HepG2 (cell line): Measurements from ENCODE around the gene TNNI3. TPM values are rescaled to one million over a fixed set of nuclear protein-coding genes. Genes with fewer than 3 reads are reported as not detected.

Experiments used
- CERS6 ChIP-seq: sonication (generic); formaldehyde crosslinking; IDR thresholded peaks from 2 replicates; pipeline ENCODE4 v1.5.0; 2020; ENCODE audit warnings: missing genetic modification reagents
- CSRNP2 ChIP-seq: sonication (generic); formaldehyde crosslinking; conservative IDR thresholded peaks from 2 replicates; pipeline ENCODE4 v1.8.0; 2022; ENCODE audit warnings: low read depth, missing genetic modification reagents
- DNMT3B ChIP-seq: conservative IDR thresholded peaks from 2 replicates; pipeline ENCODE4 v1.6.1; 2016; ENCODE audit warnings: missing biosample characterization, control low read depth
- FOXA3 ChIP-seq: IDR thresholded peaks from 2 replicates; pipeline ENCODE4 v1.6.1; 2016; ENCODE audit warnings: missing genetic modification reagents, missing compliant biosample characterization
- FOXO4 ChIP-seq: sonication (generic); formaldehyde crosslinking; conservative IDR thresholded peaks from 2 replicates; pipeline ENCODE4 v1.8.1; 2023; ENCODE audit warnings: missing genetic modification reagents
- GTF2F1 ChIP-seq: fragments of 150-350 bp; IDR thresholded peaks from 2 replicates; pipeline ENCODE4 v1.6.1; 2014; ENCODE audit warnings: low read length
- HIVEP1 ChIP-seq: sonication (generic); formaldehyde crosslinking; IDR thresholded peaks from 2 replicates; pipeline ENCODE4 v1.4.0; 2020; ENCODE audit warnings: mild to moderate bottlenecking, missing genetic modification reagents
- IKZF4 ChIP-seq: sonication (generic); formaldehyde crosslinking; IDR thresholded peaks from 2 replicates; pipeline ENCODE4 v1.5.1; 2020; ENCODE audit warnings: borderline replicate concordance, mild to moderate bottlenecking, low read depth, missing genetic modification reagents; ENCODE audit errors: not compliant biosample characterization
- IRF2 ChIP-seq: IDR thresholded peaks from 2 replicates; pipeline ENCODE4 v1.6.1; 2018; ENCODE audit warnings: missing genetic modification reagents, missing compliant biosample characterization
- KLF16 ChIP-seq, 2 experiments: sonication (generic) in 1 of 2; formaldehyde crosslinking in 1 of 2; IDR thresholded peaks; 2 replicates each; pipeline versions ENCODE4 v1.6.1 to v1.8.0; 2016 to 2023; ENCODE audit warnings: missing genetic modification reagents in 2 of 2, missing compliant biosample characterization in 1 of 2
- MLXIP ChIP-seq: sonication (generic); formaldehyde crosslinking; IDR thresholded peaks from 2 replicates; pipeline ENCODE4 v1.9.0; 2021; ENCODE audit warnings: missing genetic modification reagents, borderline replicate concordance
- PBX3 ChIP-seq: sonication (generic); formaldehyde crosslinking; IDR thresholded peaks from 2 replicates; pipeline ENCODE4 v1.8.1; 2023; ENCODE audit warnings: missing genetic modification reagents, inconsistent platforms, borderline replicate concordance
- REL ChIP-seq: sonication (generic); formaldehyde crosslinking; conservative IDR thresholded peaks from 2 replicates; pipeline ENCODE4 v1.8.0; 2022; ENCODE audit warnings: mild to moderate bottlenecking, missing genetic modification reagents, moderate library complexity
- SP4 ChIP-seq: sonication (generic); formaldehyde crosslinking; IDR thresholded peaks from 2 replicates; pipeline ENCODE4 v1.8.1; 2023; ENCODE audit warnings: mild to moderate bottlenecking, missing genetic modification reagents
- SRSF1 ChIP-seq: fragments of 200-400 bp; formaldehyde crosslinking; optimal IDR thresholded peaks from 2 replicates; pipeline ENCODE3; 2017; ENCODE audit warnings: mild to moderate bottlenecking, low read depth, low read length, moderate library complexity
- TBP ChIP-seq: sonication (generic); formaldehyde crosslinking; IDR thresholded peaks from 2 replicates; pipeline ENCODE4 v1.5.0; 2020; ENCODE audit warnings: missing genetic modification reagents
- ZMYM2 ChIP-seq: sonication (generic); formaldehyde crosslinking; IDR thresholded peaks from 2 replicates; pipeline ENCODE4 v1.8.0; 2022; ENCODE audit warnings: mild to moderate bottlenecking, missing genetic modification reagents
- ZNF326 ChIP-seq: sonication (generic); formaldehyde crosslinking; IDR thresholded peaks from 2 replicates; pipeline ENCODE4 v1.4.0; 2020; ENCODE audit warnings: missing genetic modification reagents, borderline replicate concordance
- ZNF556 ChIP-seq: sonication (generic); formaldehyde crosslinking; IDR thresholded peaks from 2 replicates; pipeline ENCODE4 v1.4.0; 2020; ENCODE audit warnings: mild to moderate bottlenecking, missing genetic modification reagents, borderline replicate concordance
- ZNF7 ChIP-seq: IDR thresholded peaks from 2 replicates; pipeline ENCODE4 v1.6.1; 2016; ENCODE audit warnings: missing biosample characterization, missing genetic modification reagents
- ZNF740 ChIP-seq: sonication (generic); formaldehyde crosslinking; IDR thresholded peaks from 2 replicates; pipeline ENCODE4 v1.4.0; 2020; ENCODE audit warnings: missing genetic modification reagents
- polyA plus RNA-seq, 8 experiments: library from polyadenylated mRNA; depleted of rRNA in 3 of 8; stranded (reverse) in 7 of 8; unstranded in 1 of 8; fragments of >200 nt; fragmentation: Illumina TruSeq in 4 of 8; extraction: Trizol in 4 of 8; gene quantifications; 2 replicates each; pipeline versions ENCODE4 v1.2.1 to v1.2.3, GENCODE V29; 2011 to 2016; ENCODE audit warnings: low read depth in 4 of 8, missing spikeins in 1 of 8, mixed read lengths in 1 of 8; ENCODE audit not compliant: insufficient read depth in 1 of 8
- total RNA-seq, 5 experiments: library from RNA; depleted of rRNA; stranded (reverse); fragments of >200 nt; fragmentation: Illumina TruSeq; extraction: Trizol; gene quantifications; 2 replicates each; pipeline ENCODE4 v1.2.3, GENCODE V29; 2016; ENCODE audit warnings: low read depth in 1 of 5

TNNI3 gene
- total and polyA plus RNA-seq, 2 of the 13 experiments (the other 11 are each of a cell fraction or from before 2014, with no cell fraction given) = 3.5 to 3.7 TPM

GRCh38 chr19:55206664-55207500, 49.4 kb upstream of the TNNI3 start (continued):
- TF ChIP-seq TBP (CRISPR knock-in tag) (no peak), IKZF4 (CRISPR knock-in tag) (peak; percentile 59), FOXA3 (CRISPR knock-in tag) (peak; percentile 86), GTF2F1 (peak; percentile 75; the same call in 1 of the 2 replicates), ZNF556 (CRISPR knock-in tag) (no peak; the same call in 1 of the 2 replicates), ZNF7 (CRISPR knock-in tag) (no peak), REL (CRISPR knock-in tag) (no peak), KLF16 (CRISPR knock-in tag; IDR thresholded peaks at IDR 0.05) (no peak; a peak in 1 of 4 replicates), ZNF326 (no peak), CSRNP2 (CRISPR knock-in tag) (no peak), MLXIP (no peak), SP4 (CRISPR knock-in tag) (no peak), FOXO4 (no peak), PBX3 (no peak), DNMT3B (no peak), SRSF1 (peak; percentile 79), HIVEP1 (CRISPR knock-in tag) (peak; percentile 87), CERS6 (CRISPR knock-in tag) (no peak), IRF2 (peak; percentile 10; the same call in 1 of the 2 replicates), ZNF740 (CRISPR knock-in tag) (no peak), ZMYM2 (CRISPR knock-in tag) (no peak)
